MM.1S (cell line): ENCODE data around the gene SV2B.

ENCODE experiments used
- EZH2phosphoT487 ChIP-seq: fragments of 300-600 bp; sonication (generic); IDR thresholded peaks from 2 replicates; pipeline ENCODE4 v1.6.1; 2018; ENCODE audit warnings: antibody characterized with exemption, low read length
- TF ChIP-seq, protein P1 (sequence below): fragments of 300-600 bp; sonication (generic); IDR thresholded peaks from 2 replicates; pipeline ENCODE4 v1.5.1; 2016; ENCODE audit warnings: antibody characterized with exemption, low read length, mixed read lengths

DNA sequence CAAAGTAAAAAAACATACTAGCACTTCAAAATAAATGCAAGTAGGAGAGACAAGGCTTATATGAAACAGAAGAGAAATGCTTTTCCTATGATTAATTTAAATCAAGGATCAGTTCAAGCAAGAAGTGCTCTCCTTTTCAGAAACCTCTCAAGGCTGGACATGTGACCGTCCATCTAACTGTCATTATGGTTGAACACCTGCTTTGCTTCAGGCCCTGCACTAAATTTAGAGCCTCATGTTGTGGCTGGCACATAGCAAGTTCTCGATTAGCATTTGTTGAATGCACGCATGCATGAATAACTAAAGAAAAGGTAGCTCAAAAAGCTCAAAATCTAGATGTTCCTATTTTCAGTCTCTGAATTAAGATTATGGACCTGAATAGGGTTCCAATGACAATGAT, 82.0 kb downstream of the SV2B start:
- TF ChIP-seq, protein P1, sequence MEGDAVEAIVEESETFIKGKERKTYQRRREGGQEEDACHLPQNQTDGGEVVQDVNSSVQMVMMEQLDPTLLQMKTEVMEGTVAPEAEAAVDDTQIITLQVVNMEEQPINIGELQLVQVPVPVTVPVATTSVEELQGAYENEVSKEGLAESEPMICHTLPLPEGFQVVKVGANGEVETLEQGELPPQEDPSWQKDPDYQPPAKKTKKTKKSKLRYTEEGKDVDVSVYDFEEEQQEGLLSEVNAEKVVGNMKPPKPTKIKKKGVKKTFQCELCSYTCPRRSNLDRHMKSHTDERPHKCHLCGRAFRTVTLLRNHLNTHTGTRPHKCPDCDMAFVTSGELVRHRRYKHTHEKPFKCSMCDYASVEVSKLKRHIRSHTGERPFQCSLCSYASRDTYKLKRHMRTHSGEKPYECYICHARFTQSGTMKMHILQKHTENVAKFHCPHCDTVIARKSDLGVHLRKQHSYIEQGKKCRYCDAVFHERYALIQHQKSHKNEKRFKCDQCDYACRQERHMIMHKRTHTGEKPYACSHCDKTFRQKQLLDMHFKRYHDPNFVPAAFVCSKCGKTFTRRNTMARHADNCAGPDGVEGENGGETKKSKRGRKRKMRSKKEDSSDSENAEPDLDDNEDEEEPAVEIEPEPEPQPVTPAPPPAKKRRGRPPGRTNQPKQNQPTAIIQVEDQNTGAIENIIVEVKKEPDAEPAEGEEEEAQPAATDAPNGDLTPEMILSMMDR: no peak
- no peak for TF ChIP-seq EZH2phosphoT487
